HG02763 (cell line): Measurements from ENCODE around the gene EMX1.
"Not testable (repeated sequence)": the region's sequence is repeated elsewhere in the genome, so short reads cannot be mapped to it uniquely, and the experiment has no call there.

Experiments used
- ATAC-seq: cut with Tn5 transposase; IDR thresholded peaks from one replicate; pipeline ENCODE4 v1.9.1; 2021; ENCODE audit warnings: mild to moderate bottlenecking, moderate library complexity; ENCODE audit not compliant: unreplicated experiment

The EMX1 gene

GRCh38 chr2:72898585-72898906, 18.8 kb upstream of the EMX1 start:
- no peak for ATAC-seq

- no peak for ATAC-seq
These were observed 17.0 kb upstream of the EMX1 start for GRCh38 chr2:72900191-72900825.

GRCh38 chr2:72901426-72901825, 15.9 kb upstream of the EMX1 start:
- no peak for ATAC-seq

- ATAC-seq: not testable (repeated sequence)
These were observed 9.9 kb upstream of the EMX1 start for GRCh38 chr2:72907369-72907768.

- ATAC-seq: no peak
These were observed 8.6 kb upstream of the EMX1 start for GRCh38 chr2:72908741-72909140.

GRCh38 chr2:72911256-72911655, 6.1 kb upstream of the EMX1 start:
- ATAC-seq: no peak

GRCh38 chr2:72913486-72914205, 3.7 kb upstream of the EMX1 start:
- ATAC-seq: no peak

GRCh38 chr2:72914206-72914559, 3.1 kb upstream of the EMX1 start:
- no peak for ATAC-seq

- ATAC-seq: no peak
These were observed 2.6 kb upstream of the EMX1 start for GRCh38 chr2:72914589-72915319.

- no peak for ATAC-seq
These were observed 1.9 kb upstream of the EMX1 start for GRCh38 chr2:72915320-72915906.

GRCh38 chr2:72915907-72916742, 1.2 kb upstream of the EMX1 start:
- ATAC-seq: peak; percentile 55

- ATAC-seq: peak; percentile 4
These were observed 579 bp upstream of the EMX1 start for GRCh38 chr2:72916743-72917137.

- peak; percentile 1 for ATAC-seq
These were observed 696 bp downstream of the EMX1 start for GRCh38 chr2:72917877-72918553.

- ATAC-seq: no peak
These were observed 2.3 kb downstream of the EMX1 start for GRCh38 chr2:72919414-72920317.

GRCh38 chr2:72920318-72921087, 3.2 kb downstream of the EMX1 start:
- no peak for ATAC-seq

GRCh38 chr2:72921088-72921851, 4.0 kb downstream of the EMX1 start:
- no peak for ATAC-seq

- ATAC-seq: no peak
These were observed 4.5 kb downstream of the EMX1 start for GRCh38 chr2:72921853-72922252.

- ATAC-seq: no peak
These were observed 6.6 kb downstream of the EMX1 start for GRCh38 chr2:72923833-72924352.
